ENCODE data around the gene F2RL3. TPM values are rescaled to one million over a fixed set of nuclear protein-coding genes. Genes with fewer than 3 reads are reported as not detected.

F2RL3 gene
- total RNA-seq, 6 experiments from 2014 or later = not detected

DNA sequence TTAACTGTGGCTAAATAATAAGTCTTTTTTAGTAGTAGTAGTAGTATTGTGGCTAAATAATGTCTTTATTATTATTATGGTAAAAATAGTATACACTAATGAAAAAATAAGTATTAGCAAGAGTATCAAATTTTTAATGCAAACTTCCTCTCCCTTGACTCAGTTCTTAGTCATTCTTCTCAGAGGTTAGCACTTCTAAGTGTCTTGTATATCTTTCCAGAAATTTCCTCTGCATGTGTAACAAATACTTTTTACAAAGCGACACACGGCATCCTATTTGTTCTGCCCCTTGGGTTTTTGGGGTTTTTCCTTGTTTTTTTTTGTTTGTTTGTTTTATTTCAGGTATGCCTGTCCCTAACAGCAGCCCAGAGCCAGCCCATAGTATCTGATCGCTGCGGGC lies 38.7 kb upstream of the F2RL3 start:
- TF ChIP-seq, protein P1, sequence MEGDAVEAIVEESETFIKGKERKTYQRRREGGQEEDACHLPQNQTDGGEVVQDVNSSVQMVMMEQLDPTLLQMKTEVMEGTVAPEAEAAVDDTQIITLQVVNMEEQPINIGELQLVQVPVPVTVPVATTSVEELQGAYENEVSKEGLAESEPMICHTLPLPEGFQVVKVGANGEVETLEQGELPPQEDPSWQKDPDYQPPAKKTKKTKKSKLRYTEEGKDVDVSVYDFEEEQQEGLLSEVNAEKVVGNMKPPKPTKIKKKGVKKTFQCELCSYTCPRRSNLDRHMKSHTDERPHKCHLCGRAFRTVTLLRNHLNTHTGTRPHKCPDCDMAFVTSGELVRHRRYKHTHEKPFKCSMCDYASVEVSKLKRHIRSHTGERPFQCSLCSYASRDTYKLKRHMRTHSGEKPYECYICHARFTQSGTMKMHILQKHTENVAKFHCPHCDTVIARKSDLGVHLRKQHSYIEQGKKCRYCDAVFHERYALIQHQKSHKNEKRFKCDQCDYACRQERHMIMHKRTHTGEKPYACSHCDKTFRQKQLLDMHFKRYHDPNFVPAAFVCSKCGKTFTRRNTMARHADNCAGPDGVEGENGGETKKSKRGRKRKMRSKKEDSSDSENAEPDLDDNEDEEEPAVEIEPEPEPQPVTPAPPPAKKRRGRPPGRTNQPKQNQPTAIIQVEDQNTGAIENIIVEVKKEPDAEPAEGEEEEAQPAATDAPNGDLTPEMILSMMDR (IDR thresholded peaks at IDR 0.05) = no peak
- DNase-seq = peak; percentile 69
- Mint-ChIP-seq H3K36me3 (ENCODE audit: low read depth) (peaks cover 47% of the 10 kb centered on the region), H3K27ac (peak overlapping the region; percentile 91), H3K4me1 (ENCODE audit: low read depth) (peaks cover 27% of the 10 kb centered on the region), H3K27me3 (ENCODE audit: insufficient read depth) (no peaks in the 10 kb centered on the region), H3K4me3 (peak overlapping the region; percentile 79), H3K9me3 (no peaks in the 10 kb centered on the region)

DNA sequence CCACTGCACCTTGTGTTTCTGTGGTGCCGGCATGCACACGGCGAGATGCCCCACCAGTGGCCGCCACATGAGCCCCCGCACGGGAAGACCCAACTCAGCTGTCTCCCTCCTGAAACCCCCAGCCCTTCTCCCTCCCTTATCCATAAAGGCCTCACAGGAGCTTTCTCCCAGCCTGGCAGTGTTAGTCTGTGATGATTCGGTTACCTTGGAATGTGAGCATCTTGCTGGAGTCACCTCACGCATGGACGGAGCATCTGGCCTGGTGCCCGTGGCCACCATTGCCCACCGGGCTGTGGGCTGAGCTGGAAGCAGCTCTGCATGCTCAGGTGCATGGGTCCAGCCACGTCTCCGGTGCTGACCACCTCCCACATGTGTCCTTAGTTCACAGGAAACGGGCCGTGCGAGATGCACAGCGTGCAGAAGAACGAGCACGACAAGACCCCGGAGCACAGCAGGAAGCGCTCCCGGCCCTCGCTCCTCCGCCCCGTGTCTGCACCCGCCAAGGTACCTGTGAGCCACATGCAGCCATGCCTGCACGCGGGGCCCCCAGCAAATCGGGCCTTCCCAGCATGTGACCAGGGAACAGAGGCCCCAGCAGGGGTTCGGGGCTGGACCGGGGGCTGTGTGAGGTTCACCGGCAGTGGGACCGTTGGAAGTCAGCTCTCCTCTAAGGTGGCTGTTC lies 37.6 kb upstream of the F2RL3 start:
- peak; percentile 64 for DNase-seq
- TF ChIP-seq, protein P1 (IDR thresholded peaks at IDR 0.05) = no peak
- Mint-ChIP-seq H3K4me1 (ENCODE audit: low read depth) (peaks cover 27% of the 10 kb centered on the region), H3K36me3 (ENCODE audit: low read depth) (peaks cover 49% of the 10 kb centered on the region), H3K9me3 (no peaks in the 10 kb centered on the region), H3K27me3 (ENCODE audit: insufficient read depth) (no peaks in the 10 kb centered on the region), H3K4me3 (peak overlapping the region; percentile 79), H3K27ac (peak overlapping the region; percentile 91)

DNA sequence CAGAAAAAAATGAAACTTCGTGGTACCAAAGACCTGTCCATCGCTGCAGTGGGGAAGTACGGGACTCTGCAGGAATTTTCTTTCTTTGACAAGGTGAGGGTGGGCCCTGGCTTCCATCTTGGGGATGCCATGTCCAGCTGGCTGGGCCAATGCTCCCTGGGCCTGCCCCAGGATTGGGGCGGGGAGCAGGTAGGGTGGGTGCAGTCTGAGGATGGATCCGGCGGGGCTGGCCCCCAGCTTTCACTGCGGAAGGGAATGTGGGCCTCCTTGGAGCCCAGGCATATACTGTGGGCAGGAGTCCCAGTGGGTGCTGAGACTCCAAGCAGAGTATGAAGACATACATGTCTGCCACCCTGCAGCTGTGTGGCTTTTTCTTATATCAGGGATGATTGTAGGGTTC lies 35.7 kb upstream of the F2RL3 start:
- no peak for DNase-seq
- H3K4me3 Mint-ChIP-seq = no peak overlapping the region
- peaks cover 50% of the 10 kb centered on the region for H3K36me3 Mint-ChIP-seq (ENCODE audit: low read depth)

DNA sequence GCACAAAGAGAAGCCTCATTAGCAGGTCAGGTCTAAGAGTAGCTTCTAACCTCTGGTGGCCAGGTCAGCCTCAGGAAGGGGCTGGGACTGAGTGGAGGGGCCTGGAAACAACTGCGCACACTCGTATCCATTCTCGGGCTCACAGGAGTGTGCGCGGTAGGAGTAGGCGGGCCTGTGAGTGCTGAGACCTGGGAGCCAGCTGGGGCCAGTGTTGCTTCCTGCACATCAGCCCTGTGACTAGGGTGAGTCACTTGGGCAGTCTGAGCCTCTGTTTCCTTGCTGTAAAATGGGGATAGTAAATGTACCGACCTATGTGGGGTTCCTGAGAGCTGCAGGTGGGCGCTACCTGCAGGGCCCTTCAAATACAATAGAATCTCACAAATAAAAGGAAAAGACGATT lies 32.7 kb upstream of the F2RL3 start:
- H3K27me3 Mint-ChIP-seq (ENCODE audit: insufficient read depth) = no peaks in the 10 kb centered on the region; the same call in 1 of the 2 replicates
- H3K27ac Mint-ChIP-seq = no peak overlapping the region
- H3K36me3 Mint-ChIP-seq (ENCODE audit: low read depth) = peaks cover 39% of the 10 kb centered on the region
- no peak for DNase-seq
- no peaks in the 10 kb centered on the region for H3K9me3 Mint-ChIP-seq
- H3K4me3 Mint-ChIP-seq = no peak overlapping the region
- TF ChIP-seq, protein P1 (IDR thresholded peaks at IDR 0.05) = no peak
- peaks cover 3% of the 10 kb centered on the region for H3K4me1 Mint-ChIP-seq (ENCODE audit: low read depth)

More for the DNA sequence above, 35.7 kb upstream of the F2RL3 start:
- Mint-ChIP-seq H3K27me3 (ENCODE audit: insufficient read depth) (no peaks in the 10 kb centered on the region), H3K27ac (no peak overlapping the region), H3K9me3 (no peaks in the 10 kb centered on the region), H3K4me1 (ENCODE audit: low read depth) (peaks cover 27% of the 10 kb centered on the region)
- TF ChIP-seq, protein P1 (IDR thresholded peaks at IDR 0.05) = no peak

DNA sequence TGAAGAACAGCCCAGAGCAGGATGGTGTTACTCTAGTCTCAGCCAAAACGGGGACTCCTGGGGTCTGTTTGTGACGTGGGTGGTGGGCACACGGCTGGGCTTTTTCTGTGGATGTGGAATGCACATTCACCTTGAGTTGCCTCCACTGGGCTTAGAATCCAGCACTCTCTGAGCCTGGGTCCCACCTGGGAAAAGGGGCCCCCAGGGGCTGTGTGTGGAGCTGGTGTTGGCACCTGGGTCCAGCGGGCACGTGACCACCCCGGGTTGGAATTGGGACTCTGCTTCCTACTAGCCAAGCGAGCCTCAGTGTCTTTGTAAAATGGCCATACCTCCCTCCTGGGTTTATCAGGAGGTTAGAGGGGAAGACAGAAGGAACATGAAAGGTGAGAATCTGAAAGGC lies 29.2 kb upstream of the F2RL3 start:
- H3K4me1 Mint-ChIP-seq (ENCODE audit: low read depth) = no peaks in the 10 kb centered on the region
- TF ChIP-seq, protein P1 (IDR thresholded peaks at IDR 0.05) = no peak
- peaks cover 25% of the 10 kb centered on the region for H3K36me3 Mint-ChIP-seq (ENCODE audit: low read depth)

More for the DNA sequence above, 29.2 kb upstream of the F2RL3 start:
- DNase-seq = no peak
- Mint-ChIP-seq H3K27ac (peak overlapping the region; percentile 24; the same call in 1 of the 2 replicates), H3K9me3 (no peaks in the 10 kb centered on the region), H3K27me3 (ENCODE audit: insufficient read depth) (no peaks in the 10 kb centered on the region; the same call in 1 of the 2 replicates), H3K4me3 (no peak overlapping the region)

Measured in HFFc6 (cell line).